GM03348 (cell line): ENCODE measurements around the gene WDCP.
"Not testable (repeated sequence)": the region's sequence is repeated elsewhere in the genome, so short reads cannot be mapped to it uniquely, and the experiment has no call there.

ENCODE experiments used
- DNase-seq: peaks from one replicate; pipeline ENCODE4 v3.0.0; 2012; ENCODE audit warnings: low spot score

WDCP gene

DNA sequence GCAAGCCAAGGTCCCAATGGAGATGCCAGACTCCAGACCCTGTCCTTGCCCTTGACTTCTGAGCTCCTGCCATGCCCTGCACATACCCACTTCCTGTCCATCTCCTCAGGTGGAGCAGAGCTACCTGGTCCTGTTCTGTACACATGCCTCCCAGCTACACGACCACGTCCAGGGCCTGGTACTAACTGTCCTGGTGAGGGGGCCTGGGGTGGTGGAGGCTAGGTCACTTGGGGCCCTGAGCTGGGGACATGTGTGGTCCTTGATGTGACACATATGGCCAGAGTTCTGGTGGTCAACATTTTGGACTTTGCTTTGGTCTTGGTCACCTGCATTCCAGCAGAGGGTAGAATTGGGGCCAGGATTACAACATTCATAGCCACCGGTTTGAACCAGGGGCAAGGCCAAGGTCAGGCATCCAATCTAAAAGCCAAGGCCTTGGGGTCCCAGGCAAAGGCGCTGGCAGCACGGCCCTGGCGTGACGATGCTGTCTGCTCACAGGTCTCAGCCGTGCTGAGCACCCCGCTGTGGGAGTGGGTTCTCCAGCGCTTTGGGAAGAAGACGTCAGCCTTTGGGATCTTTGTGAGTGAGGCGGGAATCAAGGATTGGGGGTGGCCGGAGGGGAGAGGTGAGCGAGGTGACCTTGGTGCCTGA is 24.7 kb downstream of the WDCP start:
- no peak for DNase-seq

DNA sequence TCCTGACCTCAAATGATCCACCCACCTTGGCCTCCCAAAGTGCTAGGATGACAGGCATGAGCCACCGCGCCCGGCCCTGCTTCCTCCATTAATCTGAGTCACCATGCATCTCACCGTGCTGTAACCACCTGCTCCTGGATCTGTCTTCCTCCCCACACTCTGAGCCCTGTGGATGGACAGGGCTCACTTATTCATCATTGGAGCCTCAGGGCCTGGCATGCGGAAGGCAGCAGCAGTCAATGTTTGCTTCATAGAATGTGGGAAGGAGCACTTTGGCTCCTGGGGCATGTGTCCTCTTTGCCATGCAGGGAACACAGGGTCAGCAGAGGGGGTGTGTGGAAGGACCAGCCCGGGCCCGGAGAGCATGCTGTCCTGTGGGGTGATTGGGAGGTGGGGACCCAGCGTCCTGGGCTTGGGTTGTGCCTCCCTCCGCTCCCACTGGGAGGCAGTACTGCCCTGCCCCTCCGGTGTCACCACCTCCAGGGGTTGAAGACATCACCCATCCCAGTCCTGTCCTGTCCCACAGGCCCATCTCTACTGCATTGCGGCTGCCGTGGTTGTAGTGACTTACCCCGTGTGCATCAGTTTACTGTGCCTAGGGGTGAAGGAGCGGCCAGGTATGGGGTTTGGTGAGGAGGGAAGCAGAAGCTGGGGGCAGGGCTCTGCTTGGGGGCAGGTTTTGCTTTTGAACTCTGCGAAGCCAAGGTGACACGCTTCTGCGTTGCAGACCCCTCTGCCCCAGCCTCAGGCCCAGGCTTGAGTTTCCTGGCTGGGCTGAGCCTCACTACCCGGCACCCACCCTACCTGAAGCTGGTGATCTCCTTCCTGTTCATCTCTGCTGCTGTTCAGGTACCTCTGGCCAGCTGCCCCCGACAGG is 25.8 kb downstream of the WDCP start:
- peak; percentile 27 for DNase-seq

DNA sequence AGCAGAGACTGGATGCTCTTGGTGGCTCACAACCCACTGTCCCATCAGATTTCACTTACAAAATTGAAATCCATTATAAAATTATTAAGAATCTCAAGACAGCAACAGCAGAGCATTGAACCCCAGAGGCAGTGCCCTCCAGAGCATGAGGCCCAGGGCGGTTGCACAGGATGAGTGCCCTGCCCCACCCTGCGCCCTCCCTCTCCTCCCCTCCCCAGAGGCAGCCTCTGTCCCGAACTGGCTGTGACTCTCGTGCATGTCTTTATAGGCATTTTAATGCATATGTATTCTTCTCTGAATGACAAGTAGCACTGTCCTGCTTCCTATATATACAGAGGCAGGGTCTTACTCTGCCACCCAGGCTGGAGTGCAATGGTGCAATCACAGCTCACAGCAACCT is 26.9 kb downstream of the WDCP start:
- DNase-seq: no peak

DNA sequence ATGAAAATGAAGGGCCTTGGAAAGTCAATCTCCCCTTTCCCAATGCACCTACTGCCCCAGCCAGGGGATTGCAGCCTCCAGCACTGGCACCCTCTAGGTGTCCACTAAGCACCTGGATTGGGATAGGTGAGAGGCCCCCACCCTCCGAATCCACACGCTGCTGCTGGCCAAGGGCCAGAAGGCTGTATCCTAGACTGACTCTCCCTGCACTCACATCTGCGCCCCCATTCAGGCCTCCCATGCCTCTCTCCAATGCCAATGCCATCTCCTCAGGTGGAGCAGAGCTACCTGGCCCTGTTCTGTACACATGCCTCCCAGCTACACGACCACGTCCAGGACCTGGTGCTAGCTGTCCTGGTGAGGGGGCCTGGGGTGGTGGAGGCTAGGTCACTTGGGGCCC is 27.5 kb downstream of the WDCP start:
- DNase-seq: no peak

DNA sequence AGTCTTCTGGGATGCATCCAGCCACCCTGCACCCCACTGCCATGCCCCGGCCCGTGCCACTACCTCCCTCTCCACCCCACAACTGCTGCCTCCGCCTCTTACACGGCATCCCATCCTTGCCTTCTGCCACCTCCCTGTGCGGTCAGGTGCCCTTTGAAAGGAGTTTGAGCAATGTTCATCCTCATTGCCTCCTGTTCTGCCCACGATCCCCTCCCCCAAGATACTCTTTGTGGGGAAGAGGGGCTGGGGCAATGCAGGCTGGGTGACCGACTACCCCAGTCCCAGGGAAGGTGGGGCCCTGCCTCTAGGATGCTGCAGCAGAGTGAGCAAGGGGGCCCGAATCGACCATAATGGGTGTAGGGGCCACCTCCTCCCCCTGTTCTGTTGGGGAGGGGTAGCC is 28.9 kb downstream of the WDCP start:
- DNase-seq: no peak

DNA sequence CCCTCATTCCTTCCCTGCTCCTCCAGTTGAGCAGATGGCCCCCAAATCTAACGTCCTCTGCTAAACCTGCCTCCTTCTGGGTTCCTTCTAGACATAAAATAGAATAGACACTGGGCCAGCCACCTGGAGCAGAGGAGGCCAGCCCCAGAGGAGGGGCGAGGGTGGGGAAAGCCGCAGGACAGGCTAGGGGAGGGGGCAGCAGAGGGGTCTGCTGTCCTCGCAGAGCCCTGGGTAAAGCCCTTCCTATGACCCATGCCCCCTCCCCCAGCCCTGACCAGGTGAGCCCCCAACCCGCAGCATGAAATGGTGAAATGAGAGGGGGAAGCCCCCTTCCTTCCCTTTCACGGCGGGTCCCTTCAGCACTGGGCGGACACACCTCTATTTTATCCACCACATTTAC is 29.5 kb downstream of the WDCP start:
- no peak for DNase-seq

DNA sequence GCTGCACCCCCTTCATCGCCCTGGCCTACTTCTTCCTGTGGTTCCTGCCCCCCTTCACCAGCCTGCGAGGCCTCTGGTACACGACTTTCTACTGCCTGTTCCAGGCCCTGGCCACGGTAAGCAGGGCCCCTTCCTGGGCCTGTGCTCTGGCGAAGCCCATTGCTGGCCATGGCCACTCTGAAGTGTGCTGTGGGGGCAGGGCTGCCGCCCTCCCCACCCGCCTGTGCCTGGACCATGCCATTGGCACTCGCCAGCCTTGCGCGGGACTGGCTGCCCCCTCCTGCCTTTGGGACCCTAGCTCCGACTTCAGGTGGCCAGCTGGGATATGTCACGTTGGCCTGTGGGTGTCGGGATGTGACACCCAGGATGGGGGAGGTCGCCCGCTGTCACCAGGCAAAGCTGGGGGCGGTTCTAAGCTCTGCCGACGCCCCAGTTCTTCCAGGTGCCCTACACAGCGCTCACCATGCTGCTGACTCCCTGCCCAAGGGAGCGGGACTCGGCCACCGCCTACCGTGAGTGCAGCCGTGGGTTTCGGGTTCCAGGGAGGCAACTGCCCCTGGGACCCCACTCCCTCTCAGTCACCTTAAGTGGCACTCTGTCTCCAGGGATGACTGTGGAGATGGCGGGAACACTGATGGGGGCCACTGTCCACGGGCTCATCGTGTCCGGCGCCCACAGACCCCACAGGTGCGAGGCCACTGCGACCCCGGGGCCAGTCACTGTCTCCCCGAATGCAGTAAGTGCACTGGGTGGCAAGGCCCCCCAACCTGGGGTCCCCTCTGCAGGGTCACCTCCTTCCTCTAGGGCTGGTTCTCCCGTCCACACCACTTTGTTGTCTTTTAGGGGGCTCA is 30.1 kb downstream of the WDCP start:
- DNase-seq: no peak

DNA sequence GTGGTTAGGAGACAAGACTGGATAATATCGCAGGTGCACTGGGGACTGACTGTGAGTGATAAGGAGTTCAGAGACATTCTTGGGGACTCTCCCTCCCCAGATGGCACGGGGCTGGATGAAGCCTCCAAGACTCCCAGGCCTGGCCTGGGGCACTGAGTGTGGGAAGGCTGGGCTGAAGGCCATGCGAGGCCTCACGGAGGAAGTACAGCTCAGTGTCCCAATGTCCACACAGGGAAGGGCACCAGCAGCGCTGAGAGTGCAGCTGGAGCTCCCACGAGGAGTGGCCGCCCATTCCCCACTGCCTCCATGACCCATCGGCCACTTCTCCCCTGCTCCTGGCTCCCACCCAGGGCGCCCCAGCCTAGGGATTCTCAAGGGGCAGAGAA is 30.8 kb downstream of the WDCP start:
- no peak for DNase-seq

DNA sequence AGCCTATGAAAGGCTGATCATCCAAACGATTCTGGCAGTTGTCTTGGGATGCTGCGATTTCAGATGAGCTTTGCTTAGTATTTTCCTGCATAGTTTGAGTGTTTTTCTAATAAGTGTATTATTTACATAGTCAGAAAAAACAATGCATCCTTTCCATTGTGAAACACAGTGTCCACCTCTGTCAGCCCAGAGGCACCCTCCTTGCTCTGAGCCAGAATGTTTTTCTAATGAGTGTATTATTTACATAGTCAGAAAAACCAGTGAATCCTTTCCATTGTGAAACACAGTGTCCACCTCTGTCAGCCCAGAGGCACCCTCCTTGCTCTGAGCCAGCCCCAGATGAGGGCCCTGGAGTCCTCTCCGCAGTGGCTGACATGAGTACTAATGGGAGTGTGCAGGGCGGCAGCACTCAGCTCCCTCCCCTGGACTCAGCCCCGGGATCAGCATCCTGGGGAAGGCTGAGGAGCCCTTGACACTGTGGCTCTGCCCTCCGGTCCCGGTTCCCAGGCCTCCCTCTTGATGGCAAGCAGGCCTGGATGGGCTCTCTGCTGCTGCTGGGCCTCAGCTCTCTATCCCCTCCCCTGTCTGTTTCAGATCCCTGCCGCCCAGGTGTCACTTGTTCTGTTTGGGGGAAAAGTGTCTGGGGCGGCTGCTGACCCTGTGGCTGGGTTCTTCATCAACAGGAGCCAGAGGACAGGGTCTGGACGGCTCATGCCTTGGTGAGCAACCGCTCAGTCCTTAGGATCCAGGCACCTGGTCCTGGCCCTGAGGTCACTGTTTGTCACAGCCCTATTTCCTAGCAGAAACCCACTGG is 31.4 kb downstream of the WDCP start:
- DNase-seq: peak; percentile 68

DNA sequence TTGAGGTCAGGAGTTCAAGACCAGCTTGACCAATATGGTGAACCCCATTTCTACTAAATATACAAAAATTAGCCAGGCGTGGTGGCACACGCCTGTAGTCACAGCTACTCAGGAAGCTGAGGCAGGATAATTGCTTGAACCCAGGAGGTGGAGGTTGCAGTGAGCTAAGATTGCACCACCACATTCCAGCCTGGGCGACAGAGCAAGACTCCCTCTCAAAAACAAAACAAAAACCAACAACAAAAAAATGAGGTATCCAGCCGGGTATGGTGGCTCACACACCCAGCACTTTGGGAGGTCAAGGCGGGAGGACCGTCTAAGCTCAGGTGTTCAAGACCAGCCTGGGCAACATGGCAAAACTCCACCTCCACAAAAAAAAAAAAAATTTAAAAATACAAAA is 32.3 kb downstream of the WDCP start:
- not testable (repeated sequence) for DNase-seq

DNA sequence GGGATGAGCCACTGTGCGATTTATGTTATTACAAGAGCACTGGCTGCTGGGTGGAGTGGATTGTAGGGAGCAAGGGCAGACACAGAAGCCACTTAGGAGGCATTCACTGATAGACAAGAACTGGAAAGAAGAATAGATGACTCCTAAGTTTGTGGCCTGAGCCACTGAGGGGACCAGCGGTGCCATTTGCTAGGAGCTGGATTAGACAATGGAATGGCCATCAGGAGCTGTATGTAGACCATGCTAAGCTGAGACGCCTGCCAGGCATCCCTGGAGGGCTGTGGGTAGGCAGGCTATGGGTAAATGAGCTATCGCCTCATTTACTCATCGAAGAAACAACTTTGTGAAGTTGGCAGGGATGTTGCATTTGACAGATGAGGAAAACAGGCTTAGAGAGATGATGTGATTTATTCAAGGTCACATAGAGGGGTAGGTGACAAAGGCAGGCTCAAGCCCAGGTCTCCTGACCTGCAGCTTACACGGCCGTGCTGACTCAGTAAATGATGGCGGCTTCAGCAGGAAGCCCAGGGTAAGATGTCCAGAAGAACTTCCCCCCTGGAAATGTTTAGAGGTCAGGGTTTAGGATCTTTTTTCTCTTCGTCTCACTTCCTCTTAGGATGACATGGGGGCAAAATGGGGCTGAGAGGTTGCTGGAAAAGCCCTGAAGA is 34.5 kb downstream of the WDCP start:
- no peak for DNase-seq

DNA sequence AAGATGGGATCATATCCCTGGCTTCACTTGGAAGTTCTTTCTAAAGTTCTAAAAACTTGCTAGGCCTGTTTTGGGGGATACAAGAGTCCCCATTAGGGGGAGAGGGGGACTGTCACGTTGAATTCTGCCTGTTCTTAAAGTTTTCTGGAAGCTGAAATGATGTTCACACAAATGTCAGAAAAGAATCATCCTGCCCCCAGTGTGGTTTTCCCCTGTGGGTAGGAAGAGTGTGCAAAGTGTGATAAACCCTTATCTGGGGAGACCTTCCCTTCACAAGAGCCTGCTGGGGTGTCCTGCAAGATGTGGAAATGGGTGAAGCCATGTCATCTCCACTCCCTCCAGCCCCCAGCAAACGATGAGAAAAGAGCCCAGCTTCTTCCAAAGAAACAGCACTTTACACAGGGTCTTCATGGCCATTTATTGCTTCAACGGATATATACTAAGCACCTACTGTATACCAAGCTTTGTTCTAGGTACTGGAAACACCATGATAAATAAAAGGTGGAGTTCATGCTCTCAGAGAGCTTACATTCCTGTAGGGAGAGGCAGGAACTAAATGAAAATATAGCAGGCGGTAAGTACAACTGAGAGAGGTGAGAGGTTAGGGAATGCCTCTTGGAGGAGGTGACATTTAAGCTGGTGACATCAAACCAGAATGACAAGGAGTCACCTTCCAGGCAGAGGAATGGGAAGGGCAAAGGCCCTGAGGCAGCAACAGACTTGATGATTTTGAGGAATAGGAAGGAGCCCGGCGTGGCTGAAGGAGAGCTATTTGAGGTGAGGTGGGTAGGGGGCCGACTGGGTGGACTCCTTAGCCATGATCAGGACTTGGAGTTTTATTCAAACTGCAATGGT is 35.7 kb downstream of the WDCP start:
- DNase-seq: no peak

DNA sequence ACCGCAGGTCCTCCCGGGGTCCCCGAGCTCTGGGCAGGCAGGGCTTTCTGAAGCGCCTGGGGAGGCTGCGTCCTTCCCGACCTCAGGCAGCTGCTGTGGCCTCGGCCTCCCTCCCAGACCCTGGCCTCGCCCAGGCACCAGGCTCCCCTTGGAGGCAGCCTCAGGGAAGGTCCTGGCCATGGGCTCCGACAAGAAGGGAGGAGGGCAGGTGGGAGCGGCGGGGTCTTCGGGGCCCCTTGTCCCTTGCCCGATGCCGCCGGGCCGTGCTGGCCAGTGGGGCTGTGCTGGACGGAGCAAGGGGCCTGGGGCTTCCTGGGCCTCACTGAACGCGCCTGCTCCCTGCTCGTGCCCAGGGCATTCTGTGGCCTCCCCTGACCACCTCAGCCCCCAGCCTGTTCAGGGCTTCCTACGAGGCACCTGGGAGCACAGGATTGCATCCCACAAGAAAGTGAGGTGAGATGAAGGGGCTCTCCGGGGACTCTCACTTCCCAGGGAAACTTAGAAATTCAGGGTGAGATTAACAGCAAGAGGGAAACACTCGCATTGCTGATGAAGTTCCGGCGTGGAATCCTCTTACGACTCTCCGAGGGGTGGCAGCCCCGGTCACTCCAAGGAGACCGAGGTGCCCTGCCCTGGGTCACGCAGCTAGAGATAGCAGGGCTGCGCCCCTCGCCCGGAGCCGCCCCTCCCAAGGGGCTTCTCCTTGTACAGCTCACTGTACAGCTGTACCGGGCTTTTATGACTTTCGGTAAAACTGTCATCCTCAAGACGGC is 36.5 kb downstream of the WDCP start:
- no peak for DNase-seq

DNA sequence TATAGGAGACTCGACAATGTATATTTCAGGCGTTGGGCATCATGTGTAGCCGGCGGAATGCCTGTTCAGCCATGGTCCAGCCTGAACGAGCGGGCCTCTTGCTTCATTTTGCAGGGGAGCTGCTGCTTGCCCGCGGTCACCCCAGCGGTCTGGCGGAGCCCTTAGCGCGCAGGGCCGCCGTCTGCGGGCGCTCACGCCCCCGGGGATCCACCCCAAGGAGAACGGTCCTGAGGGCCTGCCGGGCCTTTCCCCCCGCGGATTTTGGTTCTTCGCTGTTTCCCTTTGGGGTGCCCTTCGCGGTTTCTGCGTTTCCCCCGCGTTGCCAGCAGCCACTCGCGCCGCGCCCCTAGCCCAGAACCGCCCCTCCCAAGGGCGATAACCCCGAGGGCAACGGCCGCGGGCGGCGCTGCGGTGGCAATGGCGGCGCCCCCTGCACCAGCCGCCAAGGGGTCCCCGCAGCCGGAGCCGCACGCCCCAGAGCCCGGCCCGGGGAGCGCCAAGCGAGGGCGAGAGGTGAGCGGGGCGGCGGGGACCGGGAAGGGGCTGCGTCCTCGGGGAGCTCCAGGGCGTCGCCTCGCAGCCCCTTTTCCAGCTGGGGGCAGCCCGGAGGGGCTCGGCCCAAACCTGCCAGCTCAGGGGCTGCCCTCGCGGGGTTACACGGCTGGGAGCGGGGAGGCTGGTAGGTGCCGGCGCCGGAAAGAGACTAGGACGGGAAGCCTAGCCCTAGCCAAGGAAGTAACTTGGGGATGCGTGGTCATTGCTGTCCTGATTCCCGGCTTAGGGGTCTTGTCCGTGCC is 37.3 kb downstream of the WDCP start, which contains the start of gene MFSD2B:
Gene MFSD2B, plus strand, starts transcription at position 406 of the 797 bp plus-strand sequence. Its CDS starts 12 bp downstream, at position 418.
- peak; percentile 71 for DNase-seq

DNA sequence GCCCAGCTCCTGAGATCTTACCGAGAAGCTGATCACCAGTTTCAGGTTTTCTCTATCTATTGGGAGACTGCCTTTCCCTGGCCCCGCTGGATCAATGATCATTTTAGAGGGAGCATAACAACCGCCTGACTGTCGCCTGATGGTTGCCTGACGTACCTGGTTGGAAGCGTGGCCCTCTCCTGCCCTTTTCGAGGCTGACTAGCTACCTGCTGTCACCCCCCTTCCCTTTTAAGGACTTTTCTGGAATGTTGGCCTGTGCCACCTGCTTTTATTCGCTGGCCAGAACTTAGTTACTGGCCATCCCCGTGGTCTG is 37.9 kb downstream of the WDCP start:
- no peak for DNase-seq

DNA sequence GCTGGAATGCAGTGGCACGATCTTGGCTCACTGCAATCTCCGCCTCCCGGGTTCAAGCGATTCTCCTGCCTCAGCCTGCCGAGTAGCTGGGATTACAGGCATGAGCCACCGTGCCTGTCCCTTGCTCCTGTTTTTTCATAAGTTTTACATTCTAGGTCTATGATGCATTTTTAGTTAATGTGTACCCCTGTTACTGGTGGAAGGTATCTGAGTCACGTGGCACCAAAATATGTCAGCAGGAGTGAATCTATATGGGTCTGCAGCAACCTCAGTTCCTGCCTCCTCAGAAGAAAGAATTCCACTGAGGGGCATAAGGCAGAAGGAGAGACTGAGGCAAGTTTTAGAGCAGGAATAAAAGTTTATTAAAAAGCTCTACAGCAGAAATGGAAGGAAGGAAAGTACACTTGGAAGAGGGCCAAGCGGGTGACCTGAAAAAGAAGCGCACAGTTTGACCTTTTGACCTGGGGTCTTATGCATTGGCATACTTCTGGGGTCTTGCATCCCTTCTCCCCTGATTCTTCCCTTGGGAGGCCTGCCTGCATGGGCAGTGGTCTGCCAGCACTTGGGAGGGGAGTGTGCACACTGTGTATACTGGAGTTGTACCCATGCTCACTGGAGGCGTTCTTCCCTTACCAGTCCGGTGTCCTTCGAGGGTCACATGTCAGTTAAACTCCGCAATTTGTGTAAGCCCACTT is 38.4 kb downstream of the WDCP start:
- DNase-seq: no peak

DNA sequence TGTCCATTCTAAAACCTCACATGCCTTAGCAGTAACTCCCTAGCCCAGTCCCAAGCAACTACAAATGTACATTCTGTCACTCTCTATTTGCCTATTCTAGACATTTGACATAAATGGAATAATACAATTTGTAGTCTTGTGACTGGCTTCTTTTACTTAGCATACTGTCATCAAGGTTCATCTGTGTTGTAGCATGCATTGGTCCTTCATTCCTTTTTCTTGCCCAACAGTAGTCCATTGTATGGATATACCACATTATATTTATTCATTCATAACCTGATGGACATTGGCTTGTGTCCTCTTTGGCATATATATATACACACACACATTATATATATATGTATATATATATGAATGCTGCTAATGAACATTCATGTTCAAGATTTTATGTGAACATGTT is 39.5 kb downstream of the WDCP start:
- no peak for DNase-seq

DNA sequence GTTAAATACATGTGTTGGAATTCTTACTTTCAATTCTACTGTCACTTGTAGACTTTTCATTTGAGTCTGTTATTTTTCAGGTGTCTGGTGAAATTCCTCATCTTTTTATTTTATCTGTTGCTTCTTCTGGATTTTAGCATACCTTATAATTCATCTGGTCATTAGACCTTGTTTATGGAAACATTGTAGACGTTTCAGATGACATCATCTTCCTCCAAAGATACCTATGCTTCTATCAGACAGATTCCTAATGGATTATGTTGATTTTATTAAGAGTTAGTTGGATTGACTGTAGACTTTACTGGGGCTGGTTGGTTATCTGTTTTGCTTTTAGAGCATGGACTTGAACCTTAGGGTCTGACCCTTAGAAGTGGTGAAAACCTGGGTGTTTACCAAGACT is 52.6 kb downstream of the WDCP start:
- no peak for DNase-seq
